Gastroesophageal sphincter (tissue), 4 donors: Measurements from ENCODE around the gene ALPP. TPM values are rescaled to one million over a fixed set of nuclear protein-coding genes. Genes with fewer than 3 reads are reported as not detected.

Experiments used
- ATAC-seq: fragments of 150-250 bp; one replicate; pipeline ENCODE4 v1.9.1; 2016; ENCODE audit warnings: mild to moderate bottlenecking, moderate library complexity
- H3K27ac ChIP-seq, 4 donors: fragments of 200-600 bp; sonication (generic) in 3 of 4; 1 replicate in 3 of 4; 2 replicates in 1 of 4; pipeline ENCODE4 v1.5.1; 2016 to 2019
- H3K27me3 ChIP-seq: fragments of 200-600 bp; sonication (generic); one replicate; pipeline ENCODE4 v1.5.1; 2019
- H3K36me3 ChIP-seq, 2 donors: fragments of 200-600 bp; sonication (generic); one replicate each; pipeline ENCODE4 v1.5.1; 2019; ENCODE audit warnings: control low read depth in 1 of 2
- H3K4me1 ChIP-seq, 3 donors: fragments of 200-600 bp; sonication (generic); 1 replicate in 2 of 3; 2 replicates in 1 of 3; pipeline ENCODE4 v1.5.1; 2016 to 2019; ENCODE audit warnings: control low read depth in 2 of 3
- H3K4me3 ChIP-seq, 2 donors: fragments of 200-600 bp; sonication (generic); one replicate each; pipeline ENCODE4 v1.5.1; 2019; ENCODE audit warnings: mild to moderate bottlenecking in 1 of 2, moderate library complexity in 1 of 2
- H3K9me3 ChIP-seq, 3 donors: fragments of 200-600 bp; sonication (generic); one replicate each; pipeline ENCODE4 v1.5.1; 2017 to 2019; ENCODE audit warnings: control low read depth in 2 of 3
- CTCF ChIP-seq, 4 experiments: fragments of 200-600 bp in 2 of 4; fragments of 450-650 bp in 2 of 4; sonication (generic) in 1 of 4; IDR thresholded peaks; one replicate each; pipeline ENCODE4 v1.5.1; 2017 to 2019; ENCODE audit warnings: antibody characterized with exemption in 4 of 4, mild to moderate bottlenecking in 2 of 4, moderate library complexity in 2 of 4
- EP300 ChIP-seq: sonication (generic); formaldehyde crosslinking; IDR thresholded peaks from one replicate; pipeline ENCODE4 v1.6.1; 2017; ENCODE audit warnings: antibody characterized with exemption, mild to moderate bottlenecking
- POLR2A ChIP-seq, 2 donors: fragments of 450-650 bp; IDR thresholded peaks; one replicate each; pipeline ENCODE4 v1.6.1; 2017; ENCODE audit warnings: antibody characterized with exemption in 2 of 2, mild to moderate bottlenecking in 2 of 2, moderate library complexity in 1 of 2
- POLR2AphosphoS5 ChIP-seq: sonication (generic); formaldehyde crosslinking; IDR thresholded peaks from one replicate; pipeline ENCODE4 v1.6.1; 2017; ENCODE audit warnings: antibody characterized with exemption
- WGBS, 2 donors: methylation state at CpG; one replicate each; pipeline ENCODE4 v1.1.5; 2018; ENCODE audit warnings: low coverage in 1 of 2; 5-methylcytosine and 5-hydroxymethylcytosine counted together
- total RNA-seq, 4 donors: library from RNA; depleted of rRNA; stranded (reverse); fragments of >200 nt; gene quantifications; one replicate each; pipeline ENCODE4 v1.1.0, GENCODE V29; 2016

The ALPP gene
- total RNA-seq, 4 donors from 2014 or later, result not detected

- H3K27ac ChIP-seq, result no peak overlapping the region
- peak overlapping the region in 1 of 2 donors; percentile 14 for H3K4me3 ChIP-seq
- peaks cover 0 to 6% (median 0%) of the 10 kb centered on the region in 3 donors for H3K9me3 ChIP-seq
- TF ChIP-seq EP300 (no peak), POLR2AphosphoS5 (no peak), CTCF (IDR thresholded peaks at IDR 0.05) (no peak), POLR2A (IDR thresholded peaks at IDR 0.05) (no peak)
- H3K36me3 ChIP-seq, result no peaks in the 10 kb centered on the region
- ATAC-seq, result no peak
- no CpG with 5 or more reads among the region's 39 CpGs for WGBS, 2 donors
- peaks cover 0 to 23% (median 4%) of the 10 kb centered on the region in 3 donors for H3K4me1 ChIP-seq
- H3K27me3 ChIP-seq, result peaks cover 80% of the 10 kb centered on the region
These were observed 25.9 kb upstream of the ALPP start for GRCh38 chr2:232352511-232353091.

- Histone ChIP-seq H3K27me3 (peaks cover 75% of the 10 kb centered on the region), H3K4me1 (peaks cover 0 to 23% (median 4%) of the 10 kb centered on the region in 3 donors), H3K4me3 (no peak overlapping the region), H3K27ac (no peak overlapping the region), H3K9me3 (peaks cover 0 to 1% (median 0%) of the 10 kb centered on the region in 3 donors), H3K36me3 (no peaks in the 10 kb centered on the region)
- ATAC-seq, result no peak
- TF ChIP-seq CTCF (IDR thresholded peaks at IDR 0.05) (no peak), POLR2A (IDR thresholded peaks at IDR 0.05) (no peak), POLR2AphosphoS5 (no peak), EP300 (no peak)
- WGBS, 2 donors, result no CpG with 5 or more reads among the region's 8 CpGs
These were observed 25.5 kb upstream of the ALPP start for GRCh38 chr2:232353096-232353495.

GRCh38 chr2:232353660-232354059, 24.9 kb upstream of the ALPP start:
- Histone ChIP-seq H3K4me3 (no peak overlapping the region), H3K4me1 (peaks cover 0 to 23% (median 4%) of the 10 kb centered on the region in 3 donors), H3K27ac (no peak overlapping the region), H3K27me3 (peaks cover 72% of the 10 kb centered on the region), H3K9me3 (no peaks in the 10 kb centered on the region), H3K36me3 (no peaks in the 10 kb centered on the region)
- TF ChIP-seq POLR2A (IDR thresholded peaks at IDR 0.05) (no peak), CTCF (IDR thresholded peaks at IDR 0.05) (no peak), EP300 (no peak), POLR2AphosphoS5 (no peak)
- 72 to 76% methylated on average over 4 to 5 of the region's 7 CpGs for WGBS, 2 donors
- ATAC-seq, result no peak

- no peaks in the 10 kb centered on the region for H3K9me3 ChIP-seq
- no peak overlapping the region for H3K4me3 ChIP-seq
- H3K4me1 ChIP-seq, result peaks cover 0 to 23% (median 4%) of the 10 kb centered on the region in 3 donors
- no peak overlapping the region for H3K27ac ChIP-seq
- 92% methylated on average over 4 of the region's 5 CpGs; no CpG with 5 or more reads in 1 of the 2 donors for WGBS, 2 donors
- ATAC-seq, result no peak
- no peak for TF ChIP-seq POLR2A (IDR thresholded peaks at IDR 0.05)
- TF ChIP-seq POLR2AphosphoS5, result no peak
- TF ChIP-seq EP300, result no peak
- TF ChIP-seq CTCF (IDR thresholded peaks at IDR 0.05), result no peak
- H3K36me3 ChIP-seq, result no peaks in the 10 kb centered on the region
- peaks cover 68% of the 10 kb centered on the region for H3K27me3 ChIP-seq
These were observed 24.5 kb upstream of the ALPP start for GRCh38 chr2:232354069-232354468.

- ATAC-seq, result no peak
- Histone ChIP-seq H3K27ac (no peak overlapping the region), H3K9me3 (no peaks in the 10 kb centered on the region), H3K36me3 (no peaks in the 10 kb centered on the region), H3K4me3 (no peak overlapping the region), H3K27me3 (peaks cover 5% of the 10 kb centered on the region), H3K4me1 (no peaks in the 10 kb centered on the region)
- TF ChIP-seq POLR2AphosphoS5, result no peak
- no peak for TF ChIP-seq CTCF (IDR thresholded peaks at IDR 0.05)
- no peak for TF ChIP-seq EP300
- TF ChIP-seq POLR2A (IDR thresholded peaks at IDR 0.05), result no peak
- 71 to 87% methylated on average over 1 to 5 of the region's 5 CpGs for WGBS, 2 donors
These were observed 16.9 kb upstream of the ALPP start for GRCh38 chr2:232361646-232362045.
